ENCODE measurements around the gene PTPRN2.

PTPRN2 gene

DNA sequence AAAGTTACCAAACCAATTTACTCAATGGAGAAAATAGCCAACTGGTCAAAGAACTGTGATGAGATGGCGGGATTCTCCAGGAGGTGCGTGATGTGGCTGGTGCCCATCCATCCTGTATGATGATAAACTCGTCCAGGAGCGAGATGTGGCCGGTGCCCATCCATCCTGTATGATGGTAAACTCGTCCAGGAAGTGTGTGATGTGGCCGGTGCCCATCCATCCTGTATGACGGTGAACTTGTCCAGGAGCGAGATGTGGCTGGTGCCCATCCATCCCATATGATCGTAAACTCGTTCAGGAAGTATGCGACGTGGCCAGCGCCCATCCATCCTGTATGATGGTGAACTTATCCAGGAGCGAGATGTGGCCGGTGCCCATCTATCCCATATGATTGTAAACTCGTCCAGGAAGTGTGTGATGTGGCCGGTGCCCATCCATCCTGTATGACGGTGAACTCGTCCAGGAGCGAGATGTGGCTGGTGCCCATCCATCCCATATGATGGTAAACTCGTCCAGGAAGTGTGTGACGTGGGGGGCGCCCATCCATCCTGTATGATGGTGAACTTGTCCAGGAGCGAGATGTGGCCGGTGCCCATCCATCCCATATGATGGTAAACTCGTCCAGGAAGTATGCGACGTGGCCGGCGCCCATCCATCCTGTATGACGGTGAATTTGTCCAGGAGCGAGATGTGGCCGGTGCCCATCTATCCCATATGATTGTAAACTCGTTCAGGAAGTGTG lies 754.6 kb downstream of the PTPRN2 start:
- H4K5ac ChIP-seq (ENCODE audit: low read length): no peak overlapping the region
- no peak overlapping the region for H3K9ac ChIP-seq (ENCODE audit: low read length)
- H3K56ac ChIP-seq (ENCODE audit: low read length): no peak overlapping the region
- no peak overlapping the region for H3K4ac ChIP-seq (ENCODE audit: low read depth, low read length)
- no peak for DNase-seq
- H2BK120ac ChIP-seq (ENCODE audit: low read depth, low read length): no peak overlapping the region
- H3K4me3 ChIP-seq (ENCODE audit: low read length): no peak overlapping the region
- no peak overlapping the region for H2AK5ac ChIP-seq (ENCODE audit: low read length)
- no peak overlapping the region for H3K23ac ChIP-seq (ENCODE audit: low read length)
- no peaks in the 10 kb centered on the region for H3K4me1 ChIP-seq (ENCODE audit: control insufficient read depth, low read depth, low read length)
- no peak overlapping the region for H2BK5ac ChIP-seq (ENCODE audit: low read length)
- no peaks in the 10 kb centered on the region for H3K79me1 ChIP-seq (ENCODE audit: low read length)
- no peak overlapping the region for H3K18ac ChIP-seq (ENCODE audit: low read length)
- no peaks in the 10 kb centered on the region for H3K27me3 ChIP-seq (ENCODE audit: insufficient read depth, low read length, poor library complexity)
- no peak overlapping the region for H3K27ac ChIP-seq (ENCODE audit: low read depth, low read length)
- H3K4me2 ChIP-seq (ENCODE audit: low read length): no peak overlapping the region
- H2BK15ac ChIP-seq (replicated peaks; ENCODE audit: low read depth): no peak overlapping the region
- H4K8ac ChIP-seq (ENCODE audit: low read depth, low read length): no peak overlapping the region
- no CpG with 5 or more reads among the region's 35 CpGs for WGBS (ENCODE audit: extremely low coverage, insufficient coverage, low lambda C conversion rate)
- no peaks in the 10 kb centered on the region for H3K79me2 ChIP-seq (ENCODE audit: control insufficient read depth, insufficient read depth, low read length)
- H3K36me3 ChIP-seq (ENCODE audit: control insufficient read depth, insufficient read depth, low read length): no peaks in the 10 kb centered on the region

DNA sequence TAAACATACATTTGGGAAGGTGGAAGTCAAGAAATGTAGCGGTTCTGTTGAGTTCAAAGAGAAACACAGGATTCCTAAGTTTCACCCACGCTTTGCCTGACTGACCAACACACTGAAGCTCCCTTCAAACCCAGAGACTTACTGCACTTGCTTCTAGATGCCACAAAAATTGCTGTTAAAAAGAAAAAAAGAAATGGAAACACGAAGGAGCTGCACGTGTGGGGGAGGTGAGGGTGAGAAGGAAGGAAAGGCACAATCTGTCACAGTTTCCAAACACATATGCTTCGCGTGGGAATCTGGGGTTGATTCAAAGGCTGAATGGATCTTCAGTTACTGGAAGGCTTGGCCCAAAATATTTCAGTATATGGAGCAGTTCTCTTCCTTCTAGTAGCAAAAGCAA lies 755.2 kb downstream of the PTPRN2 start:
- Histone ChIP-seq H3K27ac (ENCODE audit: low read depth, low read length) (no peak overlapping the region), H3K23ac (ENCODE audit: low read length) (no peak overlapping the region), H3K27me3 (ENCODE audit: insufficient read depth, low read length, poor library complexity) (no peaks in the 10 kb centered on the region), H4K8ac (ENCODE audit: low read depth, low read length) (no peak overlapping the region), H3K4me2 (ENCODE audit: low read length) (no peak overlapping the region), H3K9ac (ENCODE audit: low read length) (no peak overlapping the region), H3K56ac (ENCODE audit: low read length) (no peak overlapping the region), H2AK5ac (ENCODE audit: low read length) (no peak overlapping the region), H3K36me3 (ENCODE audit: control insufficient read depth, insufficient read depth, low read length) (no peaks in the 10 kb centered on the region), H2BK120ac (ENCODE audit: low read depth, low read length) (no peak overlapping the region), H3K4ac (ENCODE audit: low read depth, low read length) (no peak overlapping the region), H3K79me2 (ENCODE audit: control insufficient read depth, insufficient read depth, low read length) (no peaks in the 10 kb centered on the region), H3K4me1 (ENCODE audit: control insufficient read depth, low read depth, low read length) (no peaks in the 10 kb centered on the region), H2BK5ac (ENCODE audit: low read length) (no peak overlapping the region), H3K18ac (ENCODE audit: low read length) (no peak overlapping the region), H3K4me3 (ENCODE audit: low read length) (no peak overlapping the region), H2BK15ac (replicated peaks; ENCODE audit: low read depth) (no peak overlapping the region), H4K5ac (ENCODE audit: low read length) (no peak overlapping the region), H3K79me1 (ENCODE audit: low read length) (no peaks in the 10 kb centered on the region)
- DNase-seq: no peak
- WGBS (ENCODE audit: extremely low coverage, insufficient coverage, low lambda C conversion rate): no CpG with 5 or more reads among the region's 6 CpGs

DNA sequence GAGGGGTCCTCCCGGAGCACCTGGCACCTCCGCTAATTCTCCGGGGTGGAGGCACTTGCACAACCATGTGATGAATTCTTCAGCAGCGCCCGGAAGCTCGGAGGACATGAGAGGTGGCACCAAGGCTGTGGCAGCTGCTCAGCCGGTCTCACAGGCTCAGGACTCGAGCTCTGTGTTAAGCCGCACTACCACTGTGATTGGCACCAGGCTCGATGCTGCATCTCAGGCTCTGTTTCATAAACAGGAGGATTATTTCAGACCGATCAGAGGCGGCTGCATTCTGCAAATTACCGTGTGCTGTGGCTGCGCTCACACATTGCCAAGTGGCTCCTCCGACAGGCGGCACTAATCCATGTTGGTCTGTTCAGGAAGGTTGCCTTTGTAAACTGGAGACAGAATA lies 755.6 kb downstream of the PTPRN2 start:
- no peak overlapping the region for H3K56ac ChIP-seq (ENCODE audit: low read length)

GRCh38 chr7:157831143-157831905 lies 756.3 kb downstream of the PTPRN2 start:
- Histone ChIP-seq H3K9ac (ENCODE audit: low read length) (no peak overlapping the region), H3K79me2 (ENCODE audit: control insufficient read depth, insufficient read depth, low read length) (no peaks in the 10 kb centered on the region), H4K5ac (ENCODE audit: low read length) (no peak overlapping the region), H3K4ac (ENCODE audit: low read depth, low read length) (no peak overlapping the region), H3K18ac (ENCODE audit: low read length) (no peak overlapping the region), H3K27ac (ENCODE audit: low read depth, low read length) (no peak overlapping the region), H2AK5ac (ENCODE audit: low read length) (no peak overlapping the region), H2BK5ac (ENCODE audit: low read length) (no peak overlapping the region), H3K36me3 (ENCODE audit: control insufficient read depth, insufficient read depth, low read length) (no peaks in the 10 kb centered on the region), H3K27me3 (ENCODE audit: insufficient read depth, low read length, poor library complexity) (no peaks in the 10 kb centered on the region), H2BK15ac (replicated peaks; ENCODE audit: low read depth) (no peak overlapping the region), H3K4me2 (ENCODE audit: low read length) (no peak overlapping the region), H3K56ac (ENCODE audit: low read length) (no peak overlapping the region), H3K79me1 (ENCODE audit: low read length) (no peaks in the 10 kb centered on the region), H3K4me3 (ENCODE audit: low read length) (no peak overlapping the region), H4K8ac (ENCODE audit: low read depth, low read length) (no peak overlapping the region), H3K23ac (ENCODE audit: low read length) (no peak overlapping the region), H2BK120ac (ENCODE audit: low read depth, low read length) (no peak overlapping the region), H3K4me1 (ENCODE audit: control insufficient read depth, low read depth, low read length) (no peaks in the 10 kb centered on the region)
- DNase-seq: no peak
- WGBS (ENCODE audit: extremely low coverage, insufficient coverage, low lambda C conversion rate): no CpG with 5 or more reads among the region's 18 CpGs

More for the DNA sequence above, 755.6 kb downstream of the PTPRN2 start:
- Histone ChIP-seq H2BK120ac (ENCODE audit: low read depth, low read length) (no peak overlapping the region), H4K8ac (ENCODE audit: low read depth, low read length) (no peak overlapping the region), H3K4me3 (ENCODE audit: low read length) (no peak overlapping the region), H3K23ac (ENCODE audit: low read length) (no peak overlapping the region), H3K79me2 (ENCODE audit: control insufficient read depth, insufficient read depth, low read length) (no peaks in the 10 kb centered on the region), H3K9ac (ENCODE audit: low read length) (no peak overlapping the region), H3K4me2 (ENCODE audit: low read length) (no peak overlapping the region), H2BK5ac (ENCODE audit: low read length) (no peak overlapping the region), H3K4ac (ENCODE audit: low read depth, low read length) (no peak overlapping the region), H3K27me3 (ENCODE audit: insufficient read depth, low read length, poor library complexity) (no peaks in the 10 kb centered on the region), H3K27ac (ENCODE audit: low read depth, low read length) (no peak overlapping the region), H3K79me1 (ENCODE audit: low read length) (no peaks in the 10 kb centered on the region), H2BK15ac (replicated peaks; ENCODE audit: low read depth) (no peak overlapping the region), H3K36me3 (ENCODE audit: control insufficient read depth, insufficient read depth, low read length) (no peaks in the 10 kb centered on the region), H2AK5ac (ENCODE audit: low read length) (no peak overlapping the region), H4K5ac (ENCODE audit: low read length) (no peak overlapping the region), H3K18ac (ENCODE audit: low read length) (no peak overlapping the region), H3K4me1 (ENCODE audit: control insufficient read depth, low read depth, low read length) (no peaks in the 10 kb centered on the region)
- no CpG with 5 or more reads among the region's 16 CpGs for WGBS (ENCODE audit: extremely low coverage, insufficient coverage, low lambda C conversion rate)
- no peak for DNase-seq

DNA sequence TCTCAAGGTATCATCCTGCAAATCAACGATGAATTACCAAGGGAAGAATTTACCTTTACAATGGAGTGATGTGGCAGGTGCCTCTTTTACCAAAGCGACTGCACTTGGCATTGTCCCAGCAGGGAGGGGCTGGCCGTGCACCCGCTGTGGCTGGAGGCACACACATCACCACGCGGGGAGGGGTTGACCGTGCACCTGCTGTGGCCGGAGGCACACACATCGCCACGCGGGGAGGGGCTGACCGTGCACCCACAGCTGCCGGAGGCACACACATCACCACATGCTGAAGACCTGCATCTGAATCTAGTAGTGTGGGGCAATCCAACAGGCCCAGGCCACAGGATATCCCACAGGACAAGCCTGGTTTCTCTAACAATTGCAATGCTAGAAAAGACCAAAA lies 757.3 kb downstream of the PTPRN2 start:
- Histone ChIP-seq H3K27me3 (ENCODE audit: insufficient read depth, low read length, poor library complexity) (no peaks in the 10 kb centered on the region), H3K79me1 (ENCODE audit: low read length) (no peaks in the 10 kb centered on the region)

More for the DNA sequence above, 757.3 kb downstream of the PTPRN2 start:
- Histone ChIP-seq H3K4me1 (ENCODE audit: control insufficient read depth, low read depth, low read length) (no peaks in the 10 kb centered on the region), H3K23ac (ENCODE audit: low read length) (no peak overlapping the region), H3K36me3 (ENCODE audit: control insufficient read depth, insufficient read depth, low read length) (no peaks in the 10 kb centered on the region), H2BK5ac (ENCODE audit: low read length) (no peak overlapping the region), H3K79me2 (ENCODE audit: control insufficient read depth, insufficient read depth, low read length) (no peaks in the 10 kb centered on the region), H3K56ac (ENCODE audit: low read length) (no peak overlapping the region), H3K27ac (ENCODE audit: low read depth, low read length) (no peak overlapping the region), H4K8ac (ENCODE audit: low read depth, low read length) (no peak overlapping the region), H3K18ac (ENCODE audit: low read length) (no peak overlapping the region), H2BK120ac (ENCODE audit: low read depth, low read length) (no peak overlapping the region), H3K4ac (ENCODE audit: low read depth, low read length) (no peak overlapping the region), H3K4me3 (ENCODE audit: low read length) (no peak overlapping the region), H2AK5ac (ENCODE audit: low read length) (no peak overlapping the region), H2BK15ac (replicated peaks; ENCODE audit: low read depth) (no peak overlapping the region), H3K9ac (ENCODE audit: low read length) (no peak overlapping the region), H4K5ac (ENCODE audit: low read length) (no peak overlapping the region), H3K4me2 (ENCODE audit: low read length) (no peak overlapping the region)
- no peak for DNase-seq
- WGBS (ENCODE audit: extremely low coverage, insufficient coverage, low lambda C conversion rate): no CpG with 5 or more reads among the region's 13 CpGs
